Neural cell (in vitro differentiated cells): Measurements from ENCODE around the gene MDM1. TPM values are rescaled to one million over a fixed set of nuclear protein-coding genes. Genes with fewer than 3 reads are reported as not detected.

ENCODE experiments used
- H2AFZ ChIP-seq: fragments of 200-600, 300-800 bp; sonication (generic), shearing (Covaris generic); 2 replicates; pipeline ENCODE4 v1.6.0; 2014; ENCODE audit warnings: low read depth, mild to moderate bottlenecking, antibody characterized with exemption, low read length, moderate library complexity
- H3F3A ChIP-seq: fragments of 200-600 bp; shearing (Covaris generic); 2 replicates; pipeline ENCODE4 v1.6.1; 2016; ENCODE audit warnings: mild to moderate bottlenecking, moderate library complexity, mixed read lengths, antibody characterized with exemption, low read length; ENCODE audit not compliant: insufficient read depth, poor library complexity, severe bottlenecking
- H3K27ac ChIP-seq: fragments of 200-600, 300-800 bp; sonication (generic), shearing (Covaris generic); 2 replicates; pipeline ENCODE4 v1.5.1; 2014; ENCODE audit warnings: mild to moderate bottlenecking, low read length, moderate library complexity
- H3K27me3 ChIP-seq: fragments of 300-800, 200-600 bp; sonication (generic), shearing (Covaris generic); 2 replicates; pipeline ENCODE4 v1.6.0; 2014; ENCODE audit warnings: mild to moderate bottlenecking, low read depth, low read length, moderate library complexity; ENCODE audit not compliant: insufficient read depth
- H3K36me3 ChIP-seq: fragments of 300-800, 200-600 bp; sonication (generic), shearing (Covaris generic); 2 replicates; pipeline ENCODE4 v1.5.1; 2014; ENCODE audit warnings: mild to moderate bottlenecking, antibody characterized with exemption, low read length, moderate library complexity; ENCODE audit not compliant: insufficient read depth
- H3K4me2 ChIP-seq: fragments of 300-800, 200-600 bp; sonication (generic), shearing (Covaris generic); 2 replicates; pipeline ENCODE4 v1.6.0; 2014; ENCODE audit warnings: mild to moderate bottlenecking, low read length
- H3K4me3 ChIP-seq: fragments of 300-800, 200-600 bp; sonication (generic), shearing (Covaris generic); 2 replicates; pipeline ENCODE4 v1.5.1; 2014; ENCODE audit warnings: mild to moderate bottlenecking, low read length, moderate library complexity
- H3K79me2 ChIP-seq: fragments of 200-600 bp; shearing (Covaris generic); replicated peaks from 2 replicates; pipeline ENCODE4 v1.6.0; 2014; ENCODE audit warnings: mild to moderate bottlenecking, low read length, moderate library complexity; ENCODE audit not compliant: insufficient read depth
- H3K9ac ChIP-seq: fragments of 300-800, 200-600 bp; sonication (generic), shearing (Covaris generic); 2 replicates; pipeline ENCODE4 v1.6.1; 2016; ENCODE audit warnings: mild to moderate bottlenecking, low read length, mixed read lengths
- H3K9me2 ChIP-seq: fragments of 200-600 bp; shearing (Covaris generic); 2 replicates; pipeline ENCODE4 v1.6.1; 2016; ENCODE audit warnings: mild to moderate bottlenecking, low read length, mixed read lengths; ENCODE audit not compliant: insufficient read depth
- H3K9me3 ChIP-seq: fragments of 200-600, 300-800 bp; sonication (generic), shearing (Covaris generic); 2 replicates; pipeline ENCODE4 v1.6.1; 2016; ENCODE audit warnings: mild to moderate bottlenecking, mixed run types, low read length, moderate library complexity, mixed read lengths
- H4K20me1 ChIP-seq: fragments of 200-600 bp; shearing (Covaris generic); 2 replicates; pipeline ENCODE4 v1.6.1; 2016; ENCODE audit warnings: mild to moderate bottlenecking, mixed run types; ENCODE audit not compliant: insufficient read depth
- EP300 ChIP-seq: fragments of 450-650 bp; conservative IDR thresholded peaks from 2 replicates; pipeline ENCODE4 v1.6.1; 2014; ENCODE audit warnings: antibody characterized with exemption, mild to moderate bottlenecking, moderate library complexity; ENCODE audit not compliant: poor library complexity, severe bottlenecking
- EZH2 ChIP-seq: fragments of 200-600, 300-800 bp; shearing (Covaris generic), sonication (generic); IDR thresholded peaks from 2 replicates; pipeline ENCODE4 v1.6.1; 2014; ENCODE audit warnings: antibody characterized with exemption, low read length, borderline replicate concordance, mild to moderate bottlenecking; ENCODE audit not compliant: insufficient read depth, poor library complexity, severe bottlenecking
- MXI1 ChIP-seq: fragments of 450-650 bp; conservative IDR thresholded peaks from 2 replicates; pipeline ENCODE4 v1.6.1; 2014; ENCODE audit warnings: antibody characterized with exemption, mild to moderate bottlenecking; ENCODE audit not compliant: poor library complexity, severe bottlenecking
- RAD21 ChIP-seq: fragments of 450-650 bp; conservative IDR thresholded peaks from 2 replicates; pipeline ENCODE4 v1.6.1; 2014; ENCODE audit warnings: antibody characterized with exemption, mild to moderate bottlenecking, moderate library complexity
- SMC3 ChIP-seq: fragments of 450-650 bp; conservative IDR thresholded peaks from 2 replicates; pipeline ENCODE4 v1.6.1; 2014; ENCODE audit warnings: antibody characterized with exemption, mild to moderate bottlenecking, moderate library complexity; ENCODE audit not compliant: poor library complexity
- TAF1 ChIP-seq: IDR thresholded peaks from 2 replicates; pipeline ENCODE4 v1.6.1; 2012; ENCODE audit warnings: low read depth
- polyA plus RNA-seq: library from polyadenylated mRNA; depleted of rRNA; stranded (reverse); fragments of >200 nt; gene quantifications from 2 replicates; pipeline ENCODE4 v1.2.3, GENCODE V29; 2014
- TF ChIP-seq, protein P1 (sequence below): IDR thresholded peaks from 2 replicates; pipeline ENCODE4 v1.6.1; 2012; ENCODE audit warnings: borderline replicate concordance
- TF ChIP-seq, protein P2 (sequence below): fragments of 450-650 bp; IDR thresholded peaks from 2 replicates; pipeline ENCODE4 v1.5.1; 2014; ENCODE audit warnings: antibody characterized with exemption, mild to moderate bottlenecking, moderate library complexity; ENCODE audit not compliant: poor library complexity, severe bottlenecking

The MDM1 gene
- polyA plus RNA-seq, 1 donor from 2014 or later, result 35.5 TPM

DNA sequence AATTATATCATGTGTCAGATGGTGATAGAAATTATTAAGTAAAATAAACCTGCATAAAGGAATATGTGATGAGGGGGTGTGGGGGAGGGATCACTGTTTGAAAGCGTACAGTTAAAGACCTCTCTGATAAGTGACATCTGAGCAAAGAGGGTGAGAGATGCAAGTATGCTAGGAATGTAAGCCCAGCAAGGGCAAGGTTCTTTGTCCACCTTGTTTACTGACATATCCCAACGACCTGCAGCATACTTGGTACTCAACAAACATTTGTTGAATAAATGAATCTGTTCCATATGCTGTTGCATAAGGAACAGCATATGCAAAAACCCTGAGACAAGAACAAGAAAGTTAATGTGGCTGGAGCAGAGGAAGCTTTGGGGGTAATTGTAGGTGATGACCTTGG is 12.0 kb upstream of the MDM1 start:
- H3F3A ChIP-seq, result no peaks in the 10 kb centered on the region
- no peaks in the 10 kb centered on the region for H3K9me2 ChIP-seq
- H2AFZ ChIP-seq, result no peak overlapping the region
- H3K27ac ChIP-seq, result no peak overlapping the region
- H3K79me2 ChIP-seq, result no peaks in the 10 kb centered on the region
- H3K9me3 ChIP-seq, result no peaks in the 10 kb centered on the region
- H3K4me2 ChIP-seq, result no peak overlapping the region
- H3K36me3 ChIP-seq, result no peaks in the 10 kb centered on the region
- no peak overlapping the region for H3K4me3 ChIP-seq
- no peaks in the 10 kb centered on the region for H3K27me3 ChIP-seq
- H3K9ac ChIP-seq, result no peak overlapping the region
- TF ChIP-seq, protein P1, sequence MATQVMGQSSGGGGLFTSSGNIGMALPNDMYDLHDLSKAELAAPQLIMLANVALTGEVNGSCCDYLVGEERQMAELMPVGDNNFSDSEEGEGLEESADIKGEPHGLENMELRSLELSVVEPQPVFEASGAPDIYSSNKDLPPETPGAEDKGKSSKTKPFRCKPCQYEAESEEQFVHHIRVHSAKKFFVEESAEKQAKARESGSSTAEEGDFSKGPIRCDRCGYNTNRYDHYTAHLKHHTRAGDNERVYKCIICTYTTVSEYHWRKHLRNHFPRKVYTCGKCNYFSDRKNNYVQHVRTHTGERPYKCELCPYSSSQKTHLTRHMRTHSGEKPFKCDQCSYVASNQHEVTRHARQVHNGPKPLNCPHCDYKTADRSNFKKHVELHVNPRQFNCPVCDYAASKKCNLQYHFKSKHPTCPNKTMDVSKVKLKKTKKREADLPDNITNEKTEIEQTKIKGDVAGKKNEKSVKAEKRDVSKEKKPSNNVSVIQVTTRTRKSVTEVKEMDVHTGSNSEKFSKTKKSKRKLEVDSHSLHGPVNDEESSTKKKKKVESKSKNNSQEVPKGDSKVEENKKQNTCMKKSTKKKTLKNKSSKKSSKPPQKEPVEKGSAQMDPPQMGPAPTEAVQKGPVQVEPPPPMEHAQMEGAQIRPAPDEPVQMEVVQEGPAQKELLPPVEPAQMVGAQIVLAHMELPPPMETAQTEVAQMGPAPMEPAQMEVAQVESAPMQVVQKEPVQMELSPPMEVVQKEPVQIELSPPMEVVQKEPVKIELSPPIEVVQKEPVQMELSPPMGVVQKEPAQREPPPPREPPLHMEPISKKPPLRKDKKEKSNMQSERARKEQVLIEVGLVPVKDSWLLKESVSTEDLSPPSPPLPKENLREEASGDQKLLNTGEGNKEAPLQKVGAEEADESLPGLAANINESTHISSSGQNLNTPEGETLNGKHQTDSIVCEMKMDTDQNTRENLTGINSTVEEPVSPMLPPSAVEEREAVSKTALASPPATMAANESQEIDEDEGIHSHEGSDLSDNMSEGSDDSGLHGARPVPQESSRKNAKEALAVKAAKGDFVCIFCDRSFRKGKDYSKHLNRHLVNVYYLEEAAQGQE, result no peak
- TF ChIP-seq SMC3 (no peak), TAF1 (no peak), RAD21 (no peak), EP300 (no peak), EZH2 (no peak), MXI1 (no peak)
- TF ChIP-seq, protein P2, sequence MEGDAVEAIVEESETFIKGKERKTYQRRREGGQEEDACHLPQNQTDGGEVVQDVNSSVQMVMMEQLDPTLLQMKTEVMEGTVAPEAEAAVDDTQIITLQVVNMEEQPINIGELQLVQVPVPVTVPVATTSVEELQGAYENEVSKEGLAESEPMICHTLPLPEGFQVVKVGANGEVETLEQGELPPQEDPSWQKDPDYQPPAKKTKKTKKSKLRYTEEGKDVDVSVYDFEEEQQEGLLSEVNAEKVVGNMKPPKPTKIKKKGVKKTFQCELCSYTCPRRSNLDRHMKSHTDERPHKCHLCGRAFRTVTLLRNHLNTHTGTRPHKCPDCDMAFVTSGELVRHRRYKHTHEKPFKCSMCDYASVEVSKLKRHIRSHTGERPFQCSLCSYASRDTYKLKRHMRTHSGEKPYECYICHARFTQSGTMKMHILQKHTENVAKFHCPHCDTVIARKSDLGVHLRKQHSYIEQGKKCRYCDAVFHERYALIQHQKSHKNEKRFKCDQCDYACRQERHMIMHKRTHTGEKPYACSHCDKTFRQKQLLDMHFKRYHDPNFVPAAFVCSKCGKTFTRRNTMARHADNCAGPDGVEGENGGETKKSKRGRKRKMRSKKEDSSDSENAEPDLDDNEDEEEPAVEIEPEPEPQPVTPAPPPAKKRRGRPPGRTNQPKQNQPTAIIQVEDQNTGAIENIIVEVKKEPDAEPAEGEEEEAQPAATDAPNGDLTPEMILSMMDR, result no peak
- no peaks in the 10 kb centered on the region for H4K20me1 ChIP-seq

DNA sequence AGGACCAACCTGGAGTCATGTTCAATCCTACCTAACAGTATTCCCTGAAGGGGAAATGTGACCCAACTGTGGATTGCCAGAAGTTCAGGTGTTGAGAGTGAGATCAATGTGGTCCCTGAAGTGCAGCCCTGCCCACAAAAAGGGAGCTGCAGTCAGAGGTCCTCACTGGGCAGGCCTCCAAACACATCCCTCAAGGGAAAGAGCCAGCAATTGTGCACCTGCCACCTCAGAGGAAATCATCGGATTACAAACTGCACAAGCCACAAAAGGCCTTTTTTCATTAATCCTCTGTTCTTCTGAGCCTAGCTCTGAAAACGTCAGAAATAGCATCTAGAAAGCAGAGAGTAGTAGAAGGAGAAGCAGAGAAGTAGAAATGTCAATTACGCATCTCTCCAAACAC is 10.8 kb upstream of the MDM1 start:
- TF ChIP-seq, protein P1, result no peak
- TF ChIP-seq MXI1, result no peak
- TF ChIP-seq SMC3, result no peak
- Histone ChIP-seq H3K9me2 (no peaks in the 10 kb centered on the region), H2AFZ (no peak overlapping the region), H3K27me3 (no peaks in the 10 kb centered on the region), H3K9ac (no peak overlapping the region), H3K4me3 (no peak overlapping the region), H3K4me2 (no peak overlapping the region), H3F3A (no peaks in the 10 kb centered on the region), H4K20me1 (no peaks in the 10 kb centered on the region), H3K9me3 (no peaks in the 10 kb centered on the region), H3K27ac (no peak overlapping the region), H3K79me2 (no peaks in the 10 kb centered on the region), H3K36me3 (no peaks in the 10 kb centered on the region)
